Activated B cell treated with CpG ODN at 0.5 μM for 24 hours (primary cell): ENCODE measurements around the gene TSGA10IP. TPM values are rescaled to one million over a fixed set of nuclear protein-coding genes. Genes with fewer than 3 reads are reported as not detected.
"Not testable (repeated sequence)": the region's sequence is repeated elsewhere in the genome, so short reads cannot be mapped to it uniquely, and the experiment has no call there.

Source experiments
- ATAC-seq: fragments of 200-7000 bp; cut with Tn5 transposase; one replicate; pipeline ENCODE4 v1.10.0; 2021; ENCODE audit warnings: low read depth, mild to moderate bottlenecking, moderate library complexity
- CTCF ChIA-PET: fragments of 350-600 bp; sonication (Branson Sonifier 250); formaldehyde crosslinking; loops from one replicate; lab custom pipeline; 2021; ENCODE audit warnings: antibody characterized with exemption; lab: Charles Lee
- POLR2A ChIA-PET: fragments of 350-600 bp; sonication (Branson Sonifier 250); formaldehyde crosslinking; loops from one replicate; lab custom pipeline; 2021; ENCODE audit warnings: antibody characterized with exemption; lab: Charles Lee
- DNase-seq: peaks from one replicate; pipeline ENCODE4 v3.0.0; 2022
- H3K27ac Mint-ChIP-seq: one replicate; pipeline ENCODE4 v1.8.0; 2020; ENCODE audit warnings: mixed read lengths
- H3K27me3 Mint-ChIP-seq: one replicate; pipeline ENCODE4 v1.8.0; 2021; ENCODE audit warnings: mixed read lengths
- H3K36me3 Mint-ChIP-seq: one replicate; pipeline ENCODE4 v1.8.0; 2021; ENCODE audit warnings: low read depth, mixed read lengths
- H3K4me1 Mint-ChIP-seq: one replicate; pipeline ENCODE4 v1.8.0; 2021; ENCODE audit warnings: mixed read lengths
- H3K4me3 Mint-ChIP-seq: one replicate; pipeline ENCODE4 v1.8.0; 2020; ENCODE audit warnings: mild to moderate bottlenecking, mixed read lengths
- H3K9me3 Mint-ChIP-seq: one replicate; pipeline ENCODE4 v1.8.0; 2020; ENCODE audit warnings: mixed read lengths
- CTCF ChIP-seq: fragments of 200-600 bp; IDR thresholded peaks from one replicate; pipeline ENCODE4 v1.8.0; 2022; ENCODE audit warnings: antibody characterized with exemption, mild to moderate bottlenecking
- intact Hi-C: fragments of 100-400 bp; cut with micrococcal nuclease; formaldehyde crosslinking; loops from one replicate; pipeline ENCODE4 v1.15.1; 2024
- total RNA-seq: library from RNA; stranded (reverse); gene quantifications from 2 replicates; pipeline ENCODE4 v1.2.3, GENCODE V29; 2022

The TSGA10IP gene
- total RNA-seq, 1 donor from 2014 or later, result not detected

- no peak overlapping the region for H3K4me3 Mint-ChIP-seq
Observed at GRCh38 chr11:65945941-65946558, 770 bp downstream of the TSGA10IP start.

GRCh38 chr11:65946655-65947054 is 1.4 kb downstream of the TSGA10IP start:
- peaks cover 1% of the 10 kb centered on the region for H3K4me1 Mint-ChIP-seq
- DNase-seq (no peak), ATAC-seq (no peak)
- intact Hi-C loops, result no loop called here
- TF ChIP-seq CTCF, result no peak
- H3K27me3 Mint-ChIP-seq, result peaks cover 4% of the 10 kb centered on the region
- no peaks in the 10 kb centered on the region for H3K36me3 Mint-ChIP-seq
- no peaks in the 10 kb centered on the region for H3K9me3 Mint-ChIP-seq
- H3K4me3 Mint-ChIP-seq, result no peak overlapping the region
- no peak overlapping the region for H3K27ac Mint-ChIP-seq
- ChIA-PET POLR2A (interaction anchor here (0.5 to 0.7 kb wide), 3 partner anchors 160 to 1179 kb away, joined by 5 to 11 read pairs (median 7); no protein-coding TSS in a partner anchor), CTCF (no interaction called here)

More at GRCh38 chr11:65945941-65946558, 770 bp downstream of the TSGA10IP start:
- Mint-ChIP-seq H3K4me1 (peaks cover 7% of the 10 kb centered on the region), H3K9me3 (no peaks in the 10 kb centered on the region), H3K36me3 (no peaks in the 10 kb centered on the region), H3K27ac (no peak overlapping the region), H3K27me3 (peaks cover 3% of the 10 kb centered on the region)
- POLR2A ChIA-PET, result interaction anchor here (0.6 to 0.7 kb wide), 2 partner anchors 160 to 1180 kb away, joined by 5 to 11 read pairs; no protein-coding TSS in a partner anchor
- no peak for TF ChIP-seq CTCF
- ATAC-seq, result no peak
- DNase-seq, result no peak
- intact Hi-C loops, result no loop called here
- CTCF ChIA-PET, result no interaction called here

- no peak for DNase-seq
- POLR2A ChIA-PET, result interaction anchor here (0.5 to 0.7 kb wide), 2 partner anchors 38 to 280 kb away, joined by 4 to 7 read pairs; no protein-coding TSS in a partner anchor
- no peak overlapping the region for H3K4me3 Mint-ChIP-seq
Observed at GRCh38 chr11:65947133-65947532, 1.9 kb downstream of the TSGA10IP start.

GRCh38 chr11:65947603-65948125 is 2.4 kb downstream of the TSGA10IP start:
- no peak overlapping the region for H3K4me3 Mint-ChIP-seq
- no peaks in the 10 kb centered on the region for H3K4me1 Mint-ChIP-seq
- ChIA-PET CTCF (interaction anchor here (1.3 kb wide), 1 partner anchor 59 kb away, joined by 3 read pairs; the partner anchor contains the start of gene FIBP), POLR2A (interaction anchor here (0.7 to 1.0 kb wide), 2 partner anchors 11 to 38 kb away, joined by 4 read pairs; no protein-coding TSS in a partner anchor)
- TF ChIP-seq CTCF, result no peak
- no peaks in the 10 kb centered on the region for H3K36me3 Mint-ChIP-seq
- H3K9me3 Mint-ChIP-seq, result no peaks in the 10 kb centered on the region
- no peak overlapping the region for H3K27ac Mint-ChIP-seq
- ATAC-seq (no peak), DNase-seq (no peak)
- intact Hi-C loops, result no loop called here
- H3K27me3 Mint-ChIP-seq, result peaks cover 4% of the 10 kb centered on the region

More at GRCh38 chr11:65947133-65947532, 1.9 kb downstream of the TSGA10IP start:
- peaks cover 4% of the 10 kb centered on the region for H3K27me3 Mint-ChIP-seq
- no peak overlapping the region for H3K27ac Mint-ChIP-seq
- TF ChIP-seq CTCF, result no peak
- H3K4me1 Mint-ChIP-seq, result no peaks in the 10 kb centered on the region
- intact Hi-C loops, result no loop called here
- H3K36me3 Mint-ChIP-seq, result no peaks in the 10 kb centered on the region
- H3K9me3 Mint-ChIP-seq, result no peaks in the 10 kb centered on the region
- no peak for ATAC-seq
- CTCF ChIA-PET, result no interaction called here

GRCh38 chr11:65950711-65951110 is 5.4 kb downstream of the TSGA10IP start:
- CTCF ChIA-PET, H3K27me3 Mint-ChIP-seq, H3K4me1 Mint-ChIP-seq, DNase-seq, intact Hi-C loops, H3K9me3 Mint-ChIP-seq, H3K36me3 Mint-ChIP-seq, POLR2A ChIA-PET, H3K4me3 Mint-ChIP-seq, ATAC-seq, H3K27ac Mint-ChIP-seq: not testable (repeated sequence)

GRCh38 chr11:65951641-65952040 is 6.4 kb downstream of the TSGA10IP start:
- POLR2A ChIA-PET, result interaction anchor here (0.6 to 0.7 kb wide), 2 partner anchors 23 to 82 kb away, joined by 3 to 4 read pairs; no protein-coding TSS in a partner anchor
- H3K4me1 Mint-ChIP-seq, H3K27ac Mint-ChIP-seq, H3K9me3 Mint-ChIP-seq, CTCF ChIA-PET, H3K4me3 Mint-ChIP-seq, H3K27me3 Mint-ChIP-seq, DNase-seq, intact Hi-C loops, ATAC-seq, H3K36me3 Mint-ChIP-seq: not testable (repeated sequence)
